Non-pigmented ciliary epithelial cell (primary cell): Measurements from ENCODE around the gene SORBS1.
A peak's percentile ranks its signal among the peaks of the same experiment; 100 is the strongest.
"Not testable (repeated sequence)": the region's sequence is repeated elsewhere in the genome, so short reads cannot be mapped to it uniquely, and the experiment has no call there.

Source experiments
- DNase-seq: peaks from one replicate; pipeline ENCODE4 v3.0.0-alpha.2; 2010; ENCODE audit warnings: low read depth

The SORBS1 gene

GRCh38 chr10:95482501-95483233, 78.5 kb downstream of the SORBS1 start:
- DNase-seq, result no peak

GRCh38 chr10:95480901-95481491, 80.2 kb downstream of the SORBS1 start:
- peak; percentile 26 for DNase-seq

- no peak for DNase-seq
Measured at GRCh38 chr10:95480102-95480900, 80.9 kb downstream of the SORBS1 start.

GRCh38 chr10:95478935-95479334, 82.2 kb downstream of the SORBS1 start:
- no peak for DNase-seq

- DNase-seq, result no peak
Measured at GRCh38 chr10:95478185-95478584, 83.0 kb downstream of the SORBS1 start.

- no peak for DNase-seq
Measured at GRCh38 chr10:95477175-95477520, 84.0 kb downstream of the SORBS1 start.

- DNase-seq, result no peak
Measured at GRCh38 chr10:95476469-95477174, 84.5 kb downstream of the SORBS1 start.

- no peak for DNase-seq
Measured at GRCh38 chr10:95475827-95476468, 85.2 kb downstream of the SORBS1 start.

- no peak for DNase-seq
Measured at GRCh38 chr10:95475003-95475383, 86.2 kb downstream of the SORBS1 start.

GRCh38 chr10:95474228-95475002, 86.8 kb downstream of the SORBS1 start:
- peak; percentile 5 for DNase-seq

- no peak for DNase-seq
Measured at GRCh38 chr10:95472304-95473088, 88.7 kb downstream of the SORBS1 start.

- no peak for DNase-seq
Measured at GRCh38 chr10:95469676-95470075, 91.5 kb downstream of the SORBS1 start.

GRCh38 chr10:95469251-95469650, 91.9 kb downstream of the SORBS1 start:
- DNase-seq, result no peak

- DNase-seq, result not testable (repeated sequence)
Measured at GRCh38 chr10:95467642-95468041, 93.5 kb downstream of the SORBS1 start.

- no peak for DNase-seq
Measured at GRCh38 chr10:95467162-95467599, 94.0 kb downstream of the SORBS1 start.

GRCh38 chr10:95466436-95466835, 94.7 kb downstream of the SORBS1 start:
- no peak for DNase-seq

GRCh38 chr10:95464280-95464679, 96.9 kb downstream of the SORBS1 start:
- no peak for DNase-seq

- DNase-seq, result no peak
Measured at GRCh38 chr10:95462740-95463667, 98.2 kb downstream of the SORBS1 start.

- no peak for DNase-seq
Measured at GRCh38 chr10:95461611-95462010, 99.6 kb downstream of the SORBS1 start.
